BLaER1 treated with 17β-estradiol and CSF1 and Interleukin-3, amounts not matched to agents 10 nM and 100 nM (cell line): Measurements from ENCODE around the gene IGF2BP2.
A peak's percentile ranks its signal among the peaks of the same experiment; 100 is the strongest.
"Not testable (repeated sequence)": the region's sequence is repeated elsewhere in the genome, so short reads cannot be mapped to it uniquely, and the experiment has no call there.

Experiments used
- H3K27ac ChIP-seq, 11 experiments: shearing (Covaris generic); formaldehyde crosslinking; 2 replicates each; pipeline ENCODE4 v1.8.1; 2022
- H3K27me3 ChIP-seq, 11 experiments: shearing (Covaris generic); formaldehyde crosslinking; 2 replicates each; pipeline ENCODE4 v1.8.1; 2022
- H3K36me3 ChIP-seq, 11 experiments: shearing (Covaris generic); formaldehyde crosslinking; 2 replicates each; pipeline ENCODE4 v1.8.1; 2022
- H3K4me1 ChIP-seq, 10 experiments: shearing (Covaris generic); formaldehyde crosslinking; 2 replicates each; pipeline ENCODE4 v1.8.1; 2022
- H3K4me2 ChIP-seq, 11 experiments: shearing (Covaris generic); formaldehyde crosslinking; 2 replicates each; pipeline ENCODE4 v1.8.1; 2022
- H3K4me3 ChIP-seq, 10 experiments: shearing (Covaris generic); formaldehyde crosslinking; 2 replicates each; pipeline ENCODE4 v1.8.1; 2022
- H3K9ac ChIP-seq, 11 experiments: shearing (Covaris generic); formaldehyde crosslinking; 2 replicates each; pipeline ENCODE4 v1.8.1; 2022
- H3K9me3 ChIP-seq, 11 experiments: shearing (Covaris generic); formaldehyde crosslinking; replicated peaks in 1 of 11; 2 replicates each; pipeline ENCODE4 v1.8.1; 2022
- H4K20me1 ChIP-seq, 11 experiments: shearing (Covaris generic); formaldehyde crosslinking; 2 replicates each; pipeline ENCODE4 v1.8.1; 2022
- Cebpa-rat ChIP-seq, 11 experiments: shearing (Covaris generic); IDR thresholded peaks; 2 replicates each; pipeline ENCODE4 v1.8.1; 2022

Gene IGF2BP2

GRCh38 chr3:185663929-185664328, 160.9 kb downstream of the IGF2BP2 start:
- TF ChIP-seq Cebpa-rat (IDR thresholded peaks at IDR 0.05), result no peak
- Histone ChIP-seq H3K4me2 (no peak overlapping the region), H3K36me3 (no peaks in the 10 kb centered on the region), H3K9me3 (no peaks in the 10 kb centered on the region), H3K27ac (no peak overlapping the region), H3K4me1 (peaks cover 0 to 14% (median 8%) of the 10 kb centered on the region in 10 experiments; a peak in 13 of 20 replicates), H3K9ac (no peak overlapping the region), H3K4me3 (no peak overlapping the region), H3K27me3 (no peaks in the 10 kb centered on the region), H4K20me1 (no peaks in the 10 kb centered on the region)

GRCh38 chr3:185661772-185662171, 163.1 kb downstream of the IGF2BP2 start:
- no peaks in the 10 kb centered on the region for H3K9me3 ChIP-seq
- H3K36me3 ChIP-seq, result no peaks in the 10 kb centered on the region
- no peaks in the 10 kb centered on the region for H3K27me3 ChIP-seq
- H3K4me3 ChIP-seq, result no peak overlapping the region
- H4K20me1 ChIP-seq, result no peaks in the 10 kb centered on the region
- no peak overlapping the region for H3K4me2 ChIP-seq
- TF ChIP-seq Cebpa-rat (IDR thresholded peaks at IDR 0.05), result no peak
- H3K27ac ChIP-seq, result no peak overlapping the region
- no peak overlapping the region for H3K9ac ChIP-seq
- peaks cover 0 to 21% (median 8%) of the 10 kb centered on the region in 10 experiments; a peak in 13 of 20 replicates for H3K4me1 ChIP-seq

- H3K4me2 ChIP-seq, result not testable (repeated sequence)
Observed at GRCh38 chr3:185661296-185661695, 163.5 kb downstream of the IGF2BP2 start.

GRCh38 chr3:185659942-185660921, 164.6 kb downstream of the IGF2BP2 start:
- no peak overlapping the region for H3K4me3 ChIP-seq
- TF ChIP-seq Cebpa-rat (IDR thresholded peaks at IDR 0.05), result no peak
- no peak overlapping the region for H3K9ac ChIP-seq
- H3K27ac ChIP-seq, result no peak overlapping the region
- H3K4me1 ChIP-seq, result peaks cover 0 to 21% (median 8%) of the 10 kb centered on the region in 10 experiments; a peak in 13 of 20 replicates
- H3K27me3 ChIP-seq, result no peaks in the 10 kb centered on the region
- H3K4me2 ChIP-seq, result peak overlapping the region in 10 of 11 experiments; percentile 5 to 79 (median 39); a peak in 14 of 22 replicates
- no peaks in the 10 kb centered on the region for H3K9me3 ChIP-seq
- no peaks in the 10 kb centered on the region for H4K20me1 ChIP-seq
- H3K36me3 ChIP-seq, result no peaks in the 10 kb centered on the region

More at GRCh38 chr3:185661296-185661695, 163.5 kb downstream of the IGF2BP2 start:
- not testable (repeated sequence) for H3K9me3 ChIP-seq, H3K4me3 ChIP-seq, H4K20me1 ChIP-seq, H3K36me3 ChIP-seq, H3K27me3 ChIP-seq, H3K9ac ChIP-seq, H3K27ac ChIP-seq
- peaks cover 0 to 21% (median 8%) of the 10 kb centered on the region in 10 experiments; a peak in 13 of 20 replicates for H3K4me1 ChIP-seq

- Histone ChIP-seq H3K27me3 (no peaks in the 10 kb centered on the region), H3K4me1 (peaks cover 0 to 21% (median 8%) of the 10 kb centered on the region in 10 experiments; a peak in 13 of 20 replicates), H3K9ac (no peak overlapping the region), H3K4me3 (no peak overlapping the region), H3K4me2 (peak overlapping the region in 2 of 11 experiments; percentile 3 to 52; a peak in 3 of 22 replicates), H3K27ac (no peak overlapping the region), H3K9me3 (no peaks in the 10 kb centered on the region), H4K20me1 (no peaks in the 10 kb centered on the region), H3K36me3 (no peaks in the 10 kb centered on the region)
- TF ChIP-seq Cebpa-rat (IDR thresholded peaks at IDR 0.05), result no peak
Observed at GRCh38 chr3:185658943-185659342, 165.9 kb downstream of the IGF2BP2 start.

- peaks cover 0 to 21% (median 8%) of the 10 kb centered on the region in 10 experiments; a peak in 13 of 20 replicates for H3K4me1 ChIP-seq
- no peaks in the 10 kb centered on the region for H3K9me3 ChIP-seq
- H3K4me3 ChIP-seq, result no peak overlapping the region
- H3K4me2 ChIP-seq, result peak overlapping the region in 2 of 11 experiments; percentile 3 to 52; a peak in 3 of 22 replicates
- no peak for TF ChIP-seq Cebpa-rat (IDR thresholded peaks at IDR 0.05)
- H4K20me1 ChIP-seq, result no peaks in the 10 kb centered on the region
- no peak overlapping the region for H3K9ac ChIP-seq
- no peaks in the 10 kb centered on the region for H3K36me3 ChIP-seq
- no peaks in the 10 kb centered on the region for H3K27me3 ChIP-seq
- H3K27ac ChIP-seq, result no peak overlapping the region
Observed at GRCh38 chr3:185658504-185658912, 166.3 kb downstream of the IGF2BP2 start.

- H3K4me2 ChIP-seq, result no peak overlapping the region
- no peak overlapping the region for H3K4me3 ChIP-seq
- peaks cover 0 to 21% (median 8%) of the 10 kb centered on the region in 10 experiments; a peak in 13 of 20 replicates for H3K4me1 ChIP-seq
- no peaks in the 10 kb centered on the region for H3K9me3 ChIP-seq
- no peaks in the 10 kb centered on the region for H4K20me1 ChIP-seq
- H3K36me3 ChIP-seq, result no peaks in the 10 kb centered on the region
- no peak for TF ChIP-seq Cebpa-rat (IDR thresholded peaks at IDR 0.05)
- H3K27me3 ChIP-seq, result no peaks in the 10 kb centered on the region
- no peak overlapping the region for H3K9ac ChIP-seq
- H3K27ac ChIP-seq, result no peak overlapping the region
Observed at GRCh38 chr3:185657691-185658503, 166.9 kb downstream of the IGF2BP2 start.

GRCh38 chr3:185657211-185657610, 167.6 kb downstream of the IGF2BP2 start:
- Histone ChIP-seq H3K27me3 (no peaks in the 10 kb centered on the region), H3K36me3 (no peaks in the 10 kb centered on the region), H3K9ac (no peak overlapping the region), H4K20me1 (no peaks in the 10 kb centered on the region), H3K4me1 (peaks cover 0 to 21% (median 8%) of the 10 kb centered on the region in 10 experiments; a peak in 13 of 20 replicates), H3K27ac (no peak overlapping the region), H3K4me3 (no peak overlapping the region), H3K9me3 (no peaks in the 10 kb centered on the region), H3K4me2 (no peak overlapping the region)
- no peak for TF ChIP-seq Cebpa-rat (IDR thresholded peaks at IDR 0.05)

- Histone ChIP-seq H3K4me2 (no peak overlapping the region), H3K36me3 (no peaks in the 10 kb centered on the region), H3K4me1 (peaks cover 0 to 21% (median 8%) of the 10 kb centered on the region in 10 experiments; a peak in 13 of 20 replicates), H3K9ac (no peak overlapping the region), H3K9me3 (no peaks in the 10 kb centered on the region), H3K27ac (no peak overlapping the region), H3K4me3 (no peak overlapping the region), H3K27me3 (no peaks in the 10 kb centered on the region), H4K20me1 (no peaks in the 10 kb centered on the region)
- no peak for TF ChIP-seq Cebpa-rat (IDR thresholded peaks at IDR 0.05)
Observed at GRCh38 chr3:185656321-185656840, 168.5 kb downstream of the IGF2BP2 start.
